HG02885 (cell line): ENCODE results near the gene PTPRE.

Experiments used
- ATAC-seq: cut with Tn5 transposase; IDR thresholded peaks from one replicate; pipeline ENCODE4 v1.9.1; 2021; ENCODE audit warnings: mild to moderate bottlenecking; ENCODE audit not compliant: unreplicated experiment, poor library complexity

The PTPRE gene

DNA sequence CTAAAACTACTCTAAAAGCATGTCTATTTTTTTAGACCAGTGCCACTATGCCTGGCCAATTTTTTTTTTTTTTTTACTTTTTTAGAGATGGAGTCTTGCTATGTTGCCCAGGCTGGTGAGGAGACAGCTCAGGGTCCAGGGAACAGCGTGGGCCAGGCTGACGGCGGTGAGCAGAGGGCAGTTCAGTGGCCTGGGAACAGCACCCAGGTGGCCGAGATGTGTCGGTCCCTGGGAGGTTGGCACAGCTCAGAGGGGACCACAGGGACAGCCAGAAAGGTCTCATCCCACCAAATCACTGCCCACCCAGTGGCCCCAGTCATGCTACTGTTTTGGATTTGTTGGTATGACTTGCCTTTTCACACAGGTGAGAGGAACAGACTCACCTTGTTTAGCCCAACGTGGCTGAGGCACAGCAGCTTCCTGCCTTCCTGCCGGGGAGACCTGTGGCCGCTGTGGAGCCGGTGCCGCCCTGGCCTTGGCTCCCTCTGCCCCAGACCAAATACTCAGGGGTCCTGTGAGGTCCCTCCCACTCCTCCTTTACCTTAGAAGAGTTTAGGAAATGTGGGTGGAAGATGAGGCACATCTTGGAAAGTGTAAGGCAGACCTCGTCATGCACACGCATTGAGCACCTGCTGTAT, 109.6 kb downstream of the PTPRE start:
- no peak for ATAC-seq

DNA sequence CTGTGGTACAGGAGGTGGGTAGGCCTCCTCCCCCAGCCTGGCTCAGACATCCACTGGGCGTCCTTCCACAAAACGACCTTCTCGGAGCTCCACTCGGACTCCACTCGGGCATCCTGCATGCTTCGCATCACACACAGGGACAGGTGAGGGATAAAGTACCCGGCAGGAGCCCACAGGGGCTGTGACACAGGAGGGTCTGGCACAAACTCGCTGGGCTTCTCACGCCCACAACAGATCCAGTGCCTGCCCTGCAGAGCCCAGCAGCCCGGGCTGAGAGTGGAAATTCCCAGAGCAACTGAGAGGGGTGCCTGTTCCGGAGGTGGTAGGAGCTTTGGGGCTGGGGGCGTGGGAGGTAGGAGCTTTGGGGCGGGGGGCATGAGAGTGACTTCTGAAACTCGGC, 110.9 kb downstream of the PTPRE start:
- ATAC-seq: no peak

DNA sequence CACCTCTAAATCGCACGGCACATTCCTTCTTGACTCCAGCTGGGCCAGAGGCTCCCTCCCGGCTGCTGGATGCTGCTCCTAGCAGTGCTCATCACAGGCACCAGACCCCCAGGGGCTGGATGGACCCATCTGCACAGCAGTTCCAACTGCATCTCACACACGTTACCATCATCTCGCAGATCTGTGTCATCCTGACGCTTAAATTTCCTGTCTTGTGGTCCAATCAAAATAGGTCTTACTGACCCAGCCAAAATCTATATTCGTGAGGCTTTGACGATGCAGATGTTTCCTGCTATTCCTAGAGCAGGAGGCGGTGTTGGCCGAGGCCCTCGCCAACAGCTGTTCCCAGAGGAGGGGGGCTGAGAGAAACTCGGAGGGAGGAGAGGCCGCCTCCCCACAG, 111.3 kb downstream of the PTPRE start:
- no peak for ATAC-seq

DNA sequence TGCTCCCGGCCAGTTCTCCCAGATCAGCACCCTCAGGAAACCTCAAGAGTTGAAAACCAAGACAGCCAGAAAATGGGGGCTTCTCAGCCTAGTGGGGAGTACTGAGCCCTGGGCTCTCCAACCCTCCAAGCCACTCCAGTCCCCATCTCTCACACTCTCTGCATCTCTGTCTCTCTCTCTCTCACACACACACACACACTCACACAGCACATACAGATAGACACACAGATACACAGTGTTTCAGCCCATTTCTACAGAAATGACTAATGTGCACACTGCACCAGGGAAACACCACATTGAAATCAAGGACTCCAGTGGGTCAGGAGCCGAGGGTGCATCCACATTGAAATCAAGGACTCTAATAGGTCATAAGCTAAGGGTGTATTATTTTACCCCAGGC, 111.8 kb downstream of the PTPRE start:
- ATAC-seq: no peak

DNA sequence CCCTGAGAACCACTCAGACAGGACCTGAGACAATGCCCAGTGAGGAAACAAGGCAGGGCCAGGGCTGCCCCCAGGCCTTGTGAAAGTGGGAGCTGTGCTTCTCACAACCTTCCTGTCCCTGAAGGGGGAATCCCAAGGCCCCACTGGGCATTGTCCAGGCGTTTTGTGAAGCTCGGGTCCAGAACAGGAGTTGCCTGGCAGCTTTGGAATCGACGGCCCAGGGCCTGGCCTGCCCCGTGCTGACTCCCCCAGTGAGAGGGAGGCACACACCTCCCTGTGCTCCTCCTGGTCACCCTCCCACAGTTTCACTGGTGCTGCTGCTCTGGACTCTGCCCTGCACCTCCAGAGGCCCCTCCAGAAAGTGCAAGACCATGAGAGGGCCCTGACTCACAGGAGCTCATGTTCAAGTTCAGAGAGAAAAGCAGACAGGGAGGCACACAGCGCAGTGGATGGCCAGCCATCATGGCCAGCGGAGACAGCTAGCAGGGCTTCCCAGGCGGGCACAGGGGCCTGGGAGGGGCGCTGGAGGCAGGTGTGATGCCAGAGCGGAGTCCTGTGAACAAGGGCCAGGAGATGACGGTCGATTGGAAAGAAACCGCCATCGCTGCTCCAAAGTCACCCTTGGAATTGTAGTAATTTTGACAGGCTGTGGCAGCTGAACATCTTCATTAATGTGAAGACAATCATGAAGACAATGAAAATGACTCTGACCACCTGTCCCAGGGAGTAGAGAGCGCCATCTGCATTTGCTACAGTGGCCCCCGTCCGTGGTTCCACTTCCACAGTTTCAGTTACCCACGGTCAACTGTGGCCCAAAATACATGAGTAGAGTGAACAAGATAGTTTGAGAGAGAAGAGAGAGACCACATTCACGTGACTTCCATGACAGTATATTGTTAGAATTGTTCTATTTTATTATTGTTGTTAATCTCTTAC, 115.6 kb downstream of the PTPRE start:
- ATAC-seq: no peak

DNA sequence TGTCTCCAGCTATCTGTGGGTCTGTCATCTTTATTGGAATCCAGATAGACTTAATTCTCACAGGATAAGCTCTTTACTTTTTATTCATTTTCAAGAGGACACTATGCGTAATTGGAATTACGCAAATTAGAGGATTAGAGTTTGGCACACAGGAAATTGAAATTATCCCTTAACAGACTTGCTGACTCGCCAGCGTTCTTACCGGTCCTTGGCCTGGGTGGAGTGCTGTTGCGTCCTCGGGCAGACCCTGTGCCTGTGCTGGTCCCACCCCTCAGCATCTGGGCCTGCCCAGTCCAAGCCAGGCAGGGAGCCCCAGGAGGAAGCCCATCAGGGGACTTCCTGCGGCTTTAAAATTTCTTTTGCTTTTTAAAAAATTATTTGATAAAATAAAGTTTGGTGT, 117.5 kb downstream of the PTPRE start:
- ATAC-seq: no peak

DNA sequence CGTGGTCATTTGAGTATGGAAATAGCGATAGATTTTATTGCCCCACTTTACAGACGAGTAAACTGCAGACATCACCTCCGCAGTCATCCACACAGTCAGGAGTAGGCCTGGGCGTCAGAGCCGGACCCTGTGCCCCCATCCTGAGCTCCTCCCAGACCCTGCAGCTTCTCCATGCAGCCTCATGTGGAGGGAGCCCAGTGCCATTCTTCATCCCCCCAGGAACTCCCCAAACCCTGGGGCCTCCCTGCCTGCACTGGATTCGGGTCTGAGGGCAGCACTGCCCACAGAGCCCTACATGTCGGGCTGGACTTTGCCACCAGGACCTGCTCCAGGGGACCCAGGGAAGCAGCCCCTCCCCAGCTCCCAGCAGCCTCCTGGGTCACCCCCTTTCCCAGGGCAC, 118.5 kb downstream of the PTPRE start:
- ATAC-seq: no peak

DNA sequence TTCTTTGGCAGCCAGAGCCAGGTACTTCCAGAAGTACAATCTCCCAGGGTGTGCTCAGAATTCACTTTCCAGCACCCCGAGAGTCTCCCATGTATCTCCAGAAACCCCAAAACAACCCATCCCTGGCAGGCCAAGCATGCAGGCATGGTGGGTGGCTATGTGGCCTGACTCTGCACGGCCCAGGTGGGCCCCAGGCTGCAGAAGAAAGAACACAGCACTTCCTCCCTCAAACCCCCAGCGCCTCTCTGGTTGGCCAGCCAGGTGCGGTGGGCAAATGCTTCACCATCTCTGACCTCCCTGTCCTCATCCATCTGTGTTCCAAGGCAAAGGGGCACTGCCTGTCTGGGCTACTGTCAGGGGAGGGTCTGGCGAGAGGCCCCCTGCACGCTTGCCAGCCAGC, 119.0 kb downstream of the PTPRE start:
- ATAC-seq: no peak

DNA sequence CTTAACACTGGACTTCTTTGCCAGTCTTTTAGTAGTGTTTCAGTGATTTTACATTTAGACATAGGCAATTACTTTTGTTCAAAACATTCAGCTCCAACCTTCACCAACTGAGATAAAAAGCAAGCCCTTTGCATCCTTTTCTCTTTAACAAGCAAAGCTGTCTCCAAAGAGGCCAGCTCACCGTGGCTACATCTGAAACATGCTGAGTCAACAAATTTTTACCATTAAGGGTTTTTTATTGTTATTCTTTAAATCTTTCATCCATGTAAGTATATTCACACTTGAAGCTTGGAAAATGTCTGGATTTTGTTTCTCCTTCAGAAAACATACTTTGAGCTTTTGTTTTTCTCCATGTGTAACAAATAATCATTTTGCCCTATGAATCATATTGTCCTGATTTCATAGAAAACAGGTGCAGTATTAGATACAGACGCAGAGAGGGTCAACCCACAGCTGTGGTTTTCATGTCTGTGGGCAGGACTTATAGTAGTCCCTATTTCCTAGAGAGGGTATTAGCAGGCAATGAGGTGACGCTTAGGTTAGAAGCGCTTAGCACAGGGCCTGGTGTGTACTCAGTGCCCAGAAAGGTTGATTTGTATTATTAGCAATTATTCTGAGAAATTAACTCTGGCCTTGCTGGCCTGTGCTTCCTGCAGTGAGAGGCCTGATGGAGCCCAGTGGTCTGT, 119.9 kb downstream of the PTPRE start:
- ATAC-seq: no peak

DNA sequence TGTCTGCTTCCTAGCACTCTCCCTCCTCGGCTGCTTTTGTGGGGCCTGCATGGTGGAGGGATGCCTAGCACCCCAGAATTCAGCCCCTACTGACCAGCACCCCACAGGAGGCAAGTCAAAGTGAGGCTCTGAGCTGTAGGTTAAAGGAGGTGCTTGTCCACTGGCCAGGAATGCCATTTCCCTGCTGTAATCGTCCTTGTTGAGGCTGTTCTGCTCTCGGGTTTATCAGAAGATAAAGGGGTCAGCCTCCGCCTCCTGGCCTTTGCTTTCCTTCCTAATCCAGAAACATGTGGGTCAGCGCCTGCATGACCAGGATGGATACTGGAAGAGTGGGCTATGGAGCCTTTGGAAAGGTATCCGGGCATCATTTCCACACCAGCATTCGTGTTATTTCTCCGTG, 120.4 kb downstream of the PTPRE start:
- ATAC-seq: no peak

DNA sequence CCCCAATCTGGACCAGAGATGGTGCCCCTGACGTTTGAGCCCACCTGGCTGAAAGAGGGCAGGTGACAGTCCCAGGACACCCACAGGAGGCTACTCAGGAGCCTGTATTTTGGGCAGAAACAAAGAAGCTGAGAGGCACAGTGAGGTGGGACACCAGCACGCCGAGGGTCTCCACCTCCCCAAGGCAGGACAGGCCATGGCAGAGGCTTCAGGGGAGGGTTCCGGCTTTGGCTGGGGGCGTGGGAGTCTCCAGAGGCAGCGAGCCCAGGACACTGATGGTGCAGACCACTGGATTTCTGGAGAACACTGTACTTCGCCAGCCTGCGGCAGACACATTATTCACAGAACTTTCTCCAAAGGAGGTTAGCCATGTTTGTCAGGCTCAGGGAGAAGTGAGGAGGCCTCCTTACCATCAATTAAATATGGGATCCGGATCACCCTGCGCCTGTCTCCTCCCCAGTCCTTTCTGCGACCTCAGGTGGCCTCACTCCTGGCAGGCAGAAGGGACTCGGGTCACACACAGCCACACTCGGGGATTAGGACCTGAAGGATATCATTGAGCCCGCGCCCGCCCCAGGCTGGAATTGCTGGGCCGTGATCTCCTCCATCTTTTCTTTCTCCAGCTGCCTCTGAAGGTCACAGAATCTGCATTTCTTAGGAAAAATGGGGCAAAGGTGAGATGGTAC, 121.1 kb downstream of the PTPRE start:
- ATAC-seq: no peak

DNA sequence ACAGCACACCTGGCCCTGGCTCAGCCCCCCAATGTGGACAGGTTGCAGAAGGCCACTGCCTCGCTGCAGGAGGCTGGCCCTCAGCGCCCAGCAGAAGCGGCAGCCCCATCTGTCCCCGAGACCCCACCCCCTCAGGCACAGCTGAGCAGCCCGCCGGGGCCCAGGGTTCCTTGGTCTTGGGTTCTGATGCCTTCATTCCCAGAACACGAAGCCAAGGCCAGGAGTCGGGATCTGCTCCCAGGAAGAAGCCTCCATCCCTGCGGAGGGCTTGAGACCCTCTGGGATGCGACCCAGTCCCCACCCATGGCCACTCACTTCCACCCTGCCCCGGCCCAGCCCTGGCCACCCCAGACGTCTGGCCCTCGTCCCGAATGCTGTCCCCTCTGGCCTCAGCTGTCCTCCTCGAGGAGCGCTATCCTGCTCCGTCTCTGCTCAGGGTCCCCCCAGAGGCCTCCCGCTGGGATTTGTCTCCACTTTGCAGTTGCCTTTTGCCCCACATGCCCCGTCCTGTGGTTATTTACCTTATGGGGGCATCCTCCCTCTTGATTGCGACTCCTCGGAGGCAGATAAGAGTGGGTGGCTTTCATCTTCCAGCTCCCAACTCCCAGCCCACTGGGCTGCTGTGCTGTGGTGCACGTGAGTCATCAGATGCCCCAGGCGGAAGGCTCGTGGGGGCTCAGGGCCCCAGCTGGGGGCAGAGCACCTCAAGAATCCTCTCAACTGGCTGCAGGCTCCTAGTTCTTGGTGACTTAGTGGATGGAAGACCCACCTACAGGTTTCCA, 121.8 kb downstream of the PTPRE start:
- ATAC-seq: no peak

DNA sequence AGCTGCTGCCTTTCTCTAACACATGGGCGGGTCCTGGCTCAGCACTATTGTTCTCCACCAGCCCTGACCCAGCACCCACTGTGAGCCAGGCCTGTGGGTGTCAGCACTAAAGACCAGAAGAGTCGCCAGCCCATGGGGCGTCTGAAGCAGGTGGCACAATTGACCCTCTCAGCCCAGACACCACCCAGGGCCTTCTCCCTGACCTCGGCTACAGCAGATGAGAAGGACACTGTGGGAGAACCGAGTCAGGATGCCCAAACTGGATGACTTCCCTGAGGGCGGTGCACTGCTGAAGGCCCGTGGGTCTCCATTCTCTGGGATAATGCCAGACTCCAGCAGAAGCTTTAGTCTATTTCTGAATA, 122.4 kb downstream of the PTPRE start:
- ATAC-seq: no peak

DNA sequence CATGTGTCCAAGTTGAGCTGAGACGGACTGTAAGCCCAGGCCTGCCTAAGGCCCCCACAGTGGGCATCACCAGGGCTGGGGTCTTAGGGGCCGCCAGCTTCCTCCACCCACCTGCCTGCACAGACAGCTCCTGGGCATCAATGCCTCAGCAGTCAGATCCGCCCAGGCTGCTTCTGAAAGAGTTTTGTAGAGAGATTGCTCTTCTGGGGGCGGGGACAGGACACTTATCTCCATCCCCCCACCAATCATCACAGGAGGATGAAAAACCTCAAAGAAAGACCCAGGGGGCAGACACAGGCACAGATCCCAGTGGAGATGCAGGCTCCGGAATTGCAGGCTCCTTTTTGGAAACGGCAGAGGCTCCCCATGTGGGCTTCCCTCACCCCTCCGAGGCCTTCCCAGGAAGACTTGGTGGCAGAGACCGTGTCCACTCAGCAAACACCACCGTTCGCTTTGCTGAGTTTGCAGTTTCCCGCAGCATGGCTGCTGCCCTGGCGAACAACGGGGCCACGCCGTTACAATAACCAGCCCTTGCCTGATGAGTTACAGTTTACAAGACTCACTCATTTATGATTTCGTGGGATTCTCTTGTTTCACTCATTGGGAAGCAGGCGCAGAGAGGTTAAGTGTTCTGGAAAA, 122.9 kb downstream of the PTPRE start:
- ATAC-seq: no peak

DNA sequence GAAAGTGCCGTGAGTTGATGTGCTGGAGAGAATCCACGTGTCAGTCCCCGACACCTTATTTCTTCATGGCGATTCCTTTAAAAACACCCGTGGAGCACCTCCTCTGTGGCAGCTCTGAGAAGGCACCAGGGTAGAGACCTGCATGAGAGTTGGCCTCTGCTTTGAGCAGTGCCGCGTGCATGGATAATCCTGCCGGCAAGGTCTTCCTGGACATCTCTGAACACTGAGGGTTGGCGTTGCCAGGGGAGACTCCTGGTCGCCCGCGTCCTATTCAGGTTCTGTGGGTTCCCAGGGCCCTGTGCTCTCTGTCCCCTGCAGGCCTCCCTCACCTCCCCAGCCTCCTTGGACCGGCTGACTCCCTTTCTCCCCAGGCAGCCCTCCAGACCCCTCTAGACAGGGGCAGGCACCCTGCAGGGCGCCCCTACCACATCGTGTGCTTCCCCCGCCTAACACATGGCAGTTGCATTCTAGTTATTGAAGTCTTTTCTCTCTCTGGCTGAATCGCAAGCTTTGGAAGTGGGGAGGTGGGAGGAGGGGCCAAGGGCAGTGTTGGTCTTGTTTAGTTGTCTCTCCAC, 123.7 kb downstream of the PTPRE start:
- no peak for ATAC-seq

DNA sequence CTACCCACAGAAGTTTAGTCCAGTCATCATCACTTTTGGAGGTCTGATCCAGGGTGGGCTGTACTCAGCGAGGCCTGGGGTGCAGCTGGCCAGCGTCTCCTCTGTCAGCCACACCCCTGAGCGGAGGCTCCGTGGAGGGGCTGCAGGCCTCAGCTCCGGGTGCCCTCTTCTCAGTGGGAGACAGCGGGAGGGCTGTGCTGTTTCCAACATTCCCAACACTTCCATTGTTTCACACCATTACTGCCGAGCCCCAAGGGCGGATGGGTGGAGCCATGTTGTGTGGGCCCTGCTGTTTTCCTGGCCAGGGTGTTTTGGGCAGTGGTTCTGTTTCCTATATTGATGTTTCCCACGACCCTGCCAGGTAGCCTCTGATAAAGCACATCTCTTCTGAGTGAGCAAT, 124.3 kb downstream of the PTPRE start:
- ATAC-seq: no peak

DNA sequence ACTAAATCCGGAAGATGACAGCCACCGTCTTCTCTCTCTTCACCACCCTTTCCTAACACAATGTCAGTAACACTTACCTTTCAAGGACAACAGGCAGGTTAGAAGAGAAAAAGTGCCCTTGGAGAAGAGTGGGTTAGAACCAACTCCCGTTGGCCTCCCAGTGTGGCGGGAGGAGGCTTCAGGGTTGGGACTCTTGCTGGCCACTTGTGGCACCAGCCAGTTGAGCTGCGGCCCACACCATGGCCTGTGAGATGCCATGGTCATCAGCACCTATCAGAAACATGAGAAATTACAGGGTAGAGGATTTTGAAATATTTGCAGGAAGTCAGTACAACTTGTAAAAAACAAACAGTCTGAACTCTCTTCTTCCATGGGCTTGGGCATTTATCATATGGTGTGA, 125.6 kb downstream of the PTPRE start:
- ATAC-seq: no peak

DNA sequence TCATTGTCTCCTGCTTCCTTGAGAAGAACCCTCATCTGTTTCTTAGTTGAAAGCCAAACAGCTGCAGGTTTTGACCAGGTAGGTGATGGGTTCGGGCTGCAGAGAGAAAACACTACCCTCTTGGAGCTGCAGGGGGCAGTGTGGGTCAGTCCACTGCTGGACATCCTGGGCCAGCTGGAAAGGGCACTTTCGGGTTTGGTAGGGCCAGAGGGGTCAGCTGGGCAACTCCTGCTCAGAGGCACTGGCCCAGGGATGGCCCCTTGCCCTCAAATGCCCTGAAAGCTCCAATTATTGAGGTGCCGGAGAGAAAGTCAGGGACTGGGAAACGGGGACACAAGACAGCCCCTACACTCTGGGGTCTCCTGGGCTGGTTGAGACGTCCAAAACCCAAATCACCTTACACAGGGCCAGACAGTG, 128.7 kb downstream of the PTPRE start:
- peak; percentile 69 for ATAC-seq

DNA sequence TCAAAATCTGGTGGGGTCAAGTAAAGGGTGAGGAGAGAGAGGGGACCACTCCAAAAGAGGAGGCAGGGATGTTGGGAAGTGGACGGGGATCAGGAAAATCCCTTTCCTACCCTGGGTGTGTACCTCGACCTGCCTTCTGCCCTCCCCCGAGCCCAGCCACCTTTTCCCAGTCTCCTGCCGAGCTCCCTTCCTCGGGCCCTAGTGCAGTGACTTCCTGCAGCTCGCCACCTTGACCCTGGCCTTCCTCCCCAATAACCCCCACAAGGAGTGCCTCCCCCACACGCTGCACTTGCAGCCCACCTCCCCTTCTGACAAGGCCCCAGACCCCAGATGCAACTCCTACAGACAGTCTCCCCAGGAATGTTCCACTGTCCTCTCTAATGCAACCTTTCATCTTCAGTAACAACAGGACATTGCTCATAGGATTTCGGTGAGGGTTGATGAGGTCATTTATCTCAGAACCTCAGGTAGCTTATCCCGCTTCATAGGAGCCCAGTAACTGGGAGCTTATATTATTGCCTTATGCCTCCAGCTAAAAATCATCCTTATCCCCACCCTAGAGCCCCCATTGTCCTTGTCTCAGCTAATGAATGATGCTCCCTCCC, 129.2 kb downstream of the PTPRE start:
- ATAC-seq: no peak
